Left cardiac atrium (tissue), 4 donors: ENCODE results near the gene GRB2. TPM values are rescaled to one million over a fixed set of nuclear protein-coding genes. Genes with fewer than 3 reads are reported as not detected.
"Not testable (repeated sequence)": the region's sequence is repeated elsewhere in the genome, so short reads cannot be mapped to it uniquely, and the experiment has no call there.

Source experiments
- ATAC-seq, 2 donors: fragments of 200-7000 bp; cut with Tn5 transposase; one replicate each; pipeline ENCODE4 v1.9.1; 2020; ENCODE audit warnings: mild to moderate bottlenecking in 2 of 2, moderate library complexity in 2 of 2
- DNase-seq: peaks from one replicate; pipeline ENCODE4 v3.0.0-alpha.2; 2020
- intact Hi-C, 2 donors: fragments of 100-400 bp; cut with DNase I; formaldehyde crosslinking; loops; one replicate each; pipeline versions ENCODE4 v1.14.1 to v1.15.1; 2022 to 2023
- long read RNA-seq: library from polyadenylated mRNA; unstranded; transcript quantifications from one replicate; pipeline ENCODE4 v2.0.0, GENCODE V29; 2021
- total RNA-seq, 2 donors: library from RNA; stranded (reverse); fragmentation: NEBNext Ultra II Directional; extraction: Animal tissue kit (Norgen Biotek cat#: 25700); gene quantifications; one replicate each; pipeline ENCODE4 v1.2.1, GENCODE V29; 2021
- donor health status: DM: no; HTN: yes; CAD: no.
- donor health status: DM: no; HTN: yes; CAD: no; lungs with severe emphysema.
- donor health status: DM: yes; HTN: yes; CAD: no.
- donor health status: Dilated cardiomyopathy.

Gene GRB2
- total RNA-seq, result 100 to 1,000 TPM in 1 of 2 donors, 10 to 100 TPM in 1; 90.3 to 110 TPM
- long read RNA-seq, transcript GRB2-205 (5 exons, 3,182 nt), result minor isoform, 40 of 131 reads
- long read RNA-seq, transcript GRB2-202 (6 exons, 3,248 nt), result major isoform, 65 of 131 reads
- long read RNA-seq, partial matches to known transcripts, result 4 of 131 reads
- long read RNA-seq, other reads (novel, unspliced or antisense), result 20 of 131 reads

DNA sequence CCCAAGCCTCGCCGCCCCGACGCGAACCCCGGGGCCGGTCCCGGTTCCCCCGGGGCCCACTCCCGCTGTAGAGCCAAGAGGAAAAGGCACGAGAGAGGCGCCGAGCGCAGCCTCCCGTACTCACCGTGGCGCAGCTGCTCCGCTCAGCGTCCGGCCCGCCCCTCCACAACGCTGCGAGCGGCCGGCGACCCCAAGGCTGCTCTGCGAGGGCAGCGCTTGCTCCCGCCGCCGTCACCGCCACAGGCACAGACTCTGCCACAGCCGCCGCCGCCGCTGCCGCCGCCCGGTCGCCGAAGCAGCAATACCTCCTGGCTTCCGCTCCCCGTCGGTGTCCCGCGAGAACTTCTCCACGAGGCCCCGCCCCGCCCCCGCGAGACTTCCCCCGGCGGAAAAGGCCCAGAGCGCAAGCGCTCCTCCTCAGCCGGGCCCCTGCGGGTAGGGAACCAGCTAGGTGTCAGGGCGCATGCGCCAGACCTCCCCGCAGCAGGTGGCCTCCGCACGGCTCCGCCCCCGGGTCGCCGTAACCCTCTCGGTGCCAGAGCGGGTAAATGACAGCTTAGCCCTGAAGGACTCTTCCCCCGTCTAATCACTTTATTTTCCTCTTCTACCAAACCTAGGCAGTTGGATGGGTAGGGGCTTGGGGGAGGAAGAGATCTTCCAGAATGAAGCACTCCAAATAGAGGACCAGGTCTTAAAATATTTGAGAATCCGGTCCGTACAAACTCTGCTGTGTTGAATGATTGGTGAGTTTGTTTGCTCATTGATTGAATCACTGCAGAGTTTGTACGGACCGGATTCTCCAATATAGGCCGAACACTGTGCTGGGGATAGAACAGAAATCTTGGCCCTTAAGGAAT, at the start of gene GRB2:
Gene GRB2 (minus strand): TSS at position 314 of the 857 bp plus-strand sequence. CDS start 12,050 bp downstream, outside the sequence.
- intact Hi-C loops, result loop anchor here (2.0 to 5.0 kb wide), 2 partner anchors 83 kb away; no protein-coding TSS in a partner anchor
- peak; percentile 99 for DNase-seq
- peak; percentile 96 to 97 for ATAC-seq

DNA sequence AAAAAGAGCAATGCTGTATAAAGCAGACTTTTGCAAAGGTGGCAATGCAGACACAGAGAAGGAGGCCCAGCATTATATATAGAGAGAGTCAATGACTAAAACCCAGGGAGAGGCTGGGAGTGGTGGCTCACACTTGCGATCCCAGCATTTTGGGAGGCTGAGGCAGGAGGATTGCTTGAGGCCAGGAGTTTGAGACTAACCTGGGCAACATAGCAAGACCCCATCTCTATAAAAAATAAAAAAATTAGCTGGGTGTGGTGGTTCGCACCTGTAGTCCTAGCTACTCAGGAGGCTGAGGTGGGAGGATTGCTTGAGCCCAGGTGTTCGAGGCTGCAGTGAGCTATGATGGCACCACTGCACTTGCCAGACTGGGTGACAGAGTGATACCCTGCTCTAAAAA, 49.2 kb upstream of the GRB2 start:
- not testable (repeated sequence) for DNase-seq, ATAC-seq
- intact Hi-C loops, result loop anchor here in 1 of 2 donors (10.0 kb wide), 1 partner anchor 60 kb away; the partner anchor contains the start of genes CASKIN2 and TSEN54

DNA sequence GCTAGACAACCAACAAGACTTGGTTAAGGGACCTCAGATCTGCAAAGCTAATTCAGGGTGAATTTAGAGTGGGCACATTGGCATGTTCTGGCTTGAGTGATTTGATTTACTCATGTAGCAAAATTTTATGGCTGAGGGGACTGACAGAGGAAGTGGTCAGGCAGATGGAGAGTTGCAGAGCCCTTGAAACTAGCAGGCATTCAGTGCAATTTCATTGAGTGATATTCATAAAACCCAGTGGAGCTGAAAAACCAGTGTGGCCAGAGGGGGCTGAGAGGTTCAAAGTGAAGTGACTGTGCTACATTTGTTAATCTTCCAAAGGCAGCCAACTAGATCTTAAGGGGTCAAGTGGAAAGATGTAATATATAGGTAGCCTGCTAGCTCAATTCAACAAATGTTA, 48.7 kb upstream of the GRB2 start:
- no peak for ATAC-seq
- DNase-seq, result no peak
- intact Hi-C loops, result loop anchor here in 1 of 2 donors (10.0 kb wide), 1 partner anchor 61 kb away; the partner anchor contains the start of genes CASKIN2 and TSEN54

DNA sequence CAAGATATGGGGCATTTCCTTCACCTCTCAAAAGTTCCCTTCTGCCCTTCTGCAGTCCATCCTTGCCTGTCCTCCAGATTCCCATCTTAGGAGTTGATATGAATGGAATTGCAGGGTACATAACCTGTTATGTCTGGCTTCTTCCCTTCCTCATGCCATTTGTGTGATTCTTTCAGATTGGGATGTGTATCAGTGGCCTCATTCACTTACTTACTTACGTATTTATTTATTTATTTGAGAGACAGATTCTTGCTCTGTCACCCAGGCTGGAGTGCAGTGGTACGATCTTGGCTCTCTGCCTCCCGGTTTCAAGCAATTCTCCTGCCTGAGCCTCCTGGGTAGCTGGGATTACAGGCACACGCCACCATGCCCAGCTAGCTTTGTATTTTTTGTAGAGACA, 44.8 kb upstream of the GRB2 start:
- no peak for DNase-seq
- intact Hi-C loops, result loop anchor here in 1 of 2 donors (10.0 kb wide), 1 partner anchor 65 kb away; the partner anchor contains the start of genes CASKIN2 and TSEN54
- ATAC-seq, result no peak

DNA sequence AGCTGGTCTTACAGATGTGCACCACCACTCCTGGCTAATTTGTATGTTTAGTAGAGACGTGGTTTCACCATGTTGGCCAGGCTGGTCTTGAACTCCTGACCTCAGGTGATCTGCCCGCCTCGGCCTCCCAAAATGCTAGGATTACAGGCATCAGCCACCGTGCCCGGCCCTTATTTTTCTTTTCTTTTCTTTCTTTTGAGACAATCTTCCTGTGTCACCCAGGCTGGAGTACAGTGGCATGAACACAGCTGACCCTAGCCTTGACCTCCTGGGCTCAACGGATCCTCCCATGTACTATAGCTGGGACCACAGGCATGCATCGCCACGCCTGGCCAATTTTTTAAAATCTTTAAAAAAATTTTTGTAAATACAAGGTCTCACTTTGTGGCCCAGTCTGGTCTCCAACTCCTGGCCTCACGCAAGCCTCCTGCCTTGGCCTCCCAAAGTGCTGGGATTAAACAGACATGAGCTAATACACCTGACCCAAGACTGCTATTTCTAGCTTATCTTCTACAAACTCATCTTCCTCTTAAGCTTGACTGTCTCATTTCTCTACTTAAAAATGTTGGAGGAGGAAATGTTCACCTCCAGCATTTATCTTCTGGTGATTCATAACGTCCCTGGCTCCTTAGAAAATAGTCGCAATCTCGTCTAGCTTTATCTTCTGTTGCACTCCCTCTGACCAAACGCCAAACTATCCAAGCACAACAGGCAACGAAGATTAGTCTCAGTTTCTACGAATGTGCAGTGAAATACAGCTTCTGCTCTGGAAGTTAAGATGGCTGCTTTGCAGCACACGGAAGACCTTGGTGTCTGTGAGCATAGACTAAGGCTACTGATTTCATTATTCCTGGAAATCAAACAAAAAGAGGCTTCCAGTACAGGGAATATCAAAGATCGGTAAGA, 42.7 kb upstream of the GRB2 start:
- DNase-seq, result no peak
- peak in 1 of 2 donors; percentile 19 for ATAC-seq
- intact Hi-C loops, result no loop called here

DNA sequence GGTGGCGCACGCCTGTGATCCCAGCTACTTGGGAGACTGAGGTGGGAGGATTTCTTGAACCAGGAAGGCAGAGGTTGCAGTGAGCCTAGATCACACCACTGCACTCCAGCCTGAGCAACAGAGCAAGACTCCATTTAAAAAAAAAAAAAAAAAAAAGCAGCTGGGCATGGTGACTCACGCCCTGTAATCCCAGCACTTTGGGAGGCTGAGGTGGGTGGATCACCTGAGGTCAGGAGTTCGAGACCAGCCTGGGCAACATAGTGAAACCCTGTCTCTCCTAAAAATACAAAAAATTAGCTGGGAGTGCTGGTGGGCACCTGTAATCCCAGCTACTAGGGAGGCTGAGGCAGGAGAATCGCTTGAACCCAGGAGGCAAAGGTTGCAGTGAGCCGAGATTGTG, 40.4 kb upstream of the GRB2 start:
- ATAC-seq, intact Hi-C loops, DNase-seq: not testable (repeated sequence)

DNA sequence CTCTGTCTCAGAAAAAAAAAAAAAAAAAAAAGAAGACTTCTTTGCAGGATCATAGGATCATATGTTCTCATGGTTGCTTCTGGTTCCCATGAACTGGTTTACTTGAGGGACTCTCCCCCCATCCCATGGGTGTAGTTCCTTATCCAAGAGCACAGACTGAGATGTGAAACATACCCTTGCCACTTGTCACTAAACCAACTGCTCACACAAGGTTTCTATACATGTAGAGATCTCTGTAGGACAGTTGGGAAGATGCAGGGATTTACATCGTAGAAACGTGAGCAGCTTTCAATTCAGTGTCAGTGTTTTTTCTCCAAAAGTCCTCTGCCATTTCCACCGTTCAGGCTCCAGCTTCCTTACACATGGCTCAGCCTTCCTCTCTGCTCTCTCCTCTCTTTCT, 39.8 kb upstream of the GRB2 start:
- intact Hi-C loops, result no loop called here
- no peak for DNase-seq
- ATAC-seq, result no peak

DNA sequence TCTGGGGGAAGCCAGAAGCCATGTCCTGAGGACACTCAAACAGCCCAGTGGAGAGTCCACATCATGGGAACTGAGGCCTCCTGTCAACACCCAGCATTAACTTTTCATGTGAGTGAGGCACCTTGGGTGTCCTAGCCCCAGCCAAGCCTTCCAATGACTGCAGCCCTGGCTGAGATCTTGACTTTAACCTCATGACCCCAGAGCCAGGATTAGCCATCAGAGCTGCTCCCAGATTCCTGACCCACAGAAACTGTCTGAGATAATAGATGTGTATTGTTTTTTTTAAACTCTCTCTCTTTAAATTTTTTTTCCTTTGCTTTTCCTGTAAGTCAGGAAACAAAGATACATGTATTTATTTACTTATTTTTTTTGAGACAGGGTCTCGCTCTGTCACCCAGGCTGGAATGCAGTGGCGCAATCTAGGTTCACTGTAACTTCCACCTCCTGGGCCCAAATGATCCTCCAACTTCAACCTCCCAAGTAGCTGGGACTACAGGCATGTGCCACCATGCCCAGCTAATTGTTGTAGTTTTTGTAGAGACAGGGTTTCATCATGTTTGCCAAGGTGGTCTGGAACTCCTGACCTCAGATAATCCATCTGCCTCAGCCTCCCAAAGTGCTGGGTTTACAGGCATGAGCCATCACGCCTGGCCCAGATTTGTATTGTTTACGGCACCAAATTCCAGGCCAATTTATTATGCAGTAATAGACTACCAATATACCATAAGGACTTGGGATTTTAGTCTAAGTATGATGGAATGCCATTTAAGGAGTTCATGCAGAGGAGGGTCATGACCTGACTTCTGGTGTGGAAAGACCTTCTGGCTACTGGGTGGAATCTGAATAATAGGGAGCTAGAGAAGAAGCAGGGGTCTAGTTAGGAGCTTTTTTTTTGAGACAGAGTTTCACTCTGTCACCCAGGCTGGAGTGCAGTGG, 37.0 kb upstream of the GRB2 start:
- intact Hi-C loops, result no loop called here
- no peak for ATAC-seq
- DNase-seq, result no peak

DNA sequence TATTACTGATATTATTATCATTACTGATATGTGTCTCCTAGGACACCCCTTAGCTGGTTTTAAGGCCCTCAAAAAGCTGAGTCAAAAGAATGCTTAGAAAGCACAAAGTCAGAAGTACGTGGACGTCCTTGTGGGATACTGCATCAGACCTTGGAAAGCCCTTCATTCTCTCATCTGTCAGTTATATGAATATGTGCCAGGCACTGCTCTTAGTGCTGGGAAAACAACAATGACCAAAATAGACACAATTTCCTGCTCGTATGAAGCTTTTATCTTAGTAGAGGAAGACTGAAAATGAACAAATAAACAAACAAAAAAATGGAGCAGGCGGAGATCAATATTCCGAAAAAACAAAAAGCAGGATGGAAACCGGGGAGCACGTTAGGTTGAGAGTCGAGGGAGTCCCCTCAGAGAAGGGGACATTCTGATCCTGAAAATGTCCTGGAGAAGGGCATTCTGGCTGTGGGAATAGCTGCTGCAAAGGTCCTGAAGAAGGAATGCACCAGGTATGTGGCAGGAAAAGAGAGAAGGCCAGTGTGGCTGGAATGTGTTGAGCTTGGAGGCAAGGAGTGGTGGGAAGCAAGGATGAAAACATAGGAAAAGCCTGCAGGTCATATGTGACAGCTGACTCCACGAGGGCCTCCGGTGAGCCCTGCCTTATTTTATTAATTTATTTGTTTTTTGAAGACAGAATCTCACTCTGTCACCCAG, 35.4 kb upstream of the GRB2 start:
- intact Hi-C loops, result no loop called here
- DNase-seq (no peak), ATAC-seq (peak; percentile 16 to 21)

DNA sequence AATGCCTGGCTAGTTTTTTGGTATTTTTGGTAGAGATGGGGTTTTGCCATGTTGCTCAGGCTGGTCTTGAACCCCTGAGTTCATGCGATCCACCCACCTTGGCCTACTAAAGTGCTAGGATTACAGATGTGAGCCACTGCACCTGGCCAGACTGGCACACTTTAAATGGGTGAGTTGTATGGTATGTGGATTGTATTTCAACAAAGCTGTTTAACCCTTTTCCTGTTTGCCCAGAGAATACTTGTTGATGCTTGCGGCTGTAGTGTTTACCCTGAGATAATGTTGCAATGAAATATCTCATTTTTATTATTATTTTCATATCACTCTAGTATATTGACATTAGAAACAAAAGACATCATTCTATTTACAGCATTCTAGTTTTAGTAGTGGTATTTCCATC, 33.8 kb upstream of the GRB2 start:
- intact Hi-C loops, result loop anchor here in 1 of 2 donors (10.0 kb wide), 1 partner anchor 46 kb away; no protein-coding TSS in a partner anchor
- DNase-seq, result no peak
- ATAC-seq, result no peak

DNA sequence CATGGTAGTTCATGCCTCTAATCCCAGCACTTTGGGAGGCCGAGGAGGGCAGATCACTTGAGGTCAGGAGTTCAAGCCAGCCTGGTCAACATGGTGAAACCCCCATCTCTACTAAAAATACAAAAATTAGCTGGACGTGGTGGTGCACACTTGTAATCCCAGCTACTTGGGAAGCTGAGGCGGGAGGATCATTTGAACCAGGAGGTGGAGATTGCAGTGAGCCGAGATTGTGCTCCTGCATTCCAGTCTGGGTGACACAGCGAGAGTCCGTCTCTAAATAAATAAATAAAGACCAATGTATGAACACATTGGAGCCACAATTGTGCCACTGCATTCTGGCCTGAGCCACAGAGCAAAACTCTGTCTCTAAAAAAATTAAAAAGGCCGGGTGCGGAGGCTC, 31.9 kb upstream of the GRB2 start:
- not testable (repeated sequence) for DNase-seq, ATAC-seq
- intact Hi-C loops, result loop anchor here in 1 of 2 donors (10.0 kb wide), 1 partner anchor 47 kb away; no protein-coding TSS in a partner anchor

DNA sequence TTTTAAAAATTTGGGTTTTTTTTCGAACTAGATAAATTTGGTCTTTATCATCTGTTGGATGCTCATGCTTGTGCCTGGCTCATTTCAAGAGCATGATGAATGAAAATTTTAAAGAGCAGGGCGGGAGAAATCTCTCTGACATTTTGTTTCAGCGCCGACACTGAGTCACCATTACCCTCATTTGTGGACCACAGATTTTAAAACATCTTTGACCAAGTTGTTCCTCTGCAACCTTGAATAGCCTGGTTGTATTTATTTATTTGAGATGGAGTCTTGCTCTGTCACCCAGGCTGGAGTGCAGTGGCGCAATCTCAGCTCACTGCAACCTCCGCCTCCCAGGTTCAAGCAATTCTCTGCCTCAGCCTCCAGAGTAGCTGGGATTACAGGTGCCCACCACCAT, 29.0 kb upstream of the GRB2 start:
- ATAC-seq, DNase-seq: not testable (repeated sequence)
- intact Hi-C loops, result loop anchor here in 1 of 2 donors (10.0 kb wide), 1 partner anchor 50 kb away; no protein-coding TSS in a partner anchor

DNA sequence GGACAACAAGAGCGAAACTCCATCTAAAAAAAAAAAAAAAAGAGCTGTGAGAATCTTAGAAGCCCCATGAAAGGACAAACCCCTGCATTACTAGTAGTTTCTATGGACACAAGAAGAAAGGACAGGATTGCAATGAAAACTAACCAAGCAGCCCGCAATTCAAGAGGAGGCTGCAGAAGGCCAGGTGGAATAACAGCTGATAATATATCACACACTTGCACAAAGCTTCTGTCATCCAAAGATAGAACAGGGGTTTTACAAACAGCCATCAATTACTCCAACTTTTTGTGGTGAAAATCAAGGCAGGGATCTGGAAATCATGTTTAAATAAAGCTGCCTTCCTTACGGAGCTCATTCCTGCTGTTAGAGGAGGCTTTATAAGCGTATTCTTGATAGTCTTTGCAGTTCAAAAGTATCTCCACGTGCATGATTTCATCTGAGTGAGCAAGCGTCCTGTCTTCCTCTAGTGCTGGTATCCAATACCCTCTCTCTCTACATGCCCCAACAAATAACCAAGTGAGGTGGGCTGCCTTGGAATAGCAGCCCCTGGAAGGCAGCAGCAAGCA, 27.8 kb upstream of the GRB2 start:
- DNase-seq (no peak), ATAC-seq (no peak)
- intact Hi-C loops, result loop anchor here in 1 of 2 donors (10.0 kb wide), 1 partner anchor 52 kb away; no protein-coding TSS in a partner anchor

DNA sequence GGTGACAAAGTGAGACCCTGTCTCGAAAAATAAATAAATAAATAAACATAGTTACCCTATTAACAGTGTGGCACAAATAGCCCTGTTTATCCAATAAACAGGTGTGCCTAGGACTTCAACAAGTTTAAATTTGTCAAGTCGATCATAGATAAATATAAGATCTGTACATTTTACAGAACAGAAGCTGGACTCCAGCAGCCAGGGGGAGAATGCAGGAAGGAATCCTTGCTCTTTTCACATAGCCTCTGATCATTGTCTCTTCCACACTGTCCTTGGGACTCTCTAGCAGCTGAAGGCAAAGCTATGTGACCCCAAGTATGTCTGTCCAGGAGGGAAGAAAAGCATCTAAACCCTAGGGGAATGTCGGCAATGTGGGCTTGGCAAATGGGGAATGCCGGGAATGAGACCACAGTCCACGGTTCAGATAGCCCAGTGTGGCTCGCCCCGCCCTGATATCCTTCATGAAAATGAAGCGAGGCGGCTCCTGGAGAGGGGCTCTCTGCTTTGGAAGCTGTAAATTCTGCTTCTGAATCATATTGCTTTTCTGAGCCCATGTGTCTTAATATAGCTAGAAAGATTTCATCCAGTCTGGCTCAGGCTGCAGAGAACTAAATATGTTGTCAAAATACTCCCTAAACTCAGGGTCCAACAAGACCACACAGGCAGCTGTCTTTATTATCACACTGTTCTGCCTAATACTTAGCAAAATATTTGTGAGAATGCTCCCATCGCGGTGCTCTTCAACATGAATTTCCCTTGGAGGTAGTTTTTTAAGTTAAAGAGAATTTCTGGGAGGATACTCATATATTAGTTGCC, 24.9 kb upstream of the GRB2 start:
- DNase-seq (peak; percentile 24), ATAC-seq (peak; percentile 14 to 29)
- intact Hi-C loops, result loop anchor here in 1 of 2 donors (10.0 kb wide), 1 partner anchor 54 kb away; no protein-coding TSS in a partner anchor

DNA sequence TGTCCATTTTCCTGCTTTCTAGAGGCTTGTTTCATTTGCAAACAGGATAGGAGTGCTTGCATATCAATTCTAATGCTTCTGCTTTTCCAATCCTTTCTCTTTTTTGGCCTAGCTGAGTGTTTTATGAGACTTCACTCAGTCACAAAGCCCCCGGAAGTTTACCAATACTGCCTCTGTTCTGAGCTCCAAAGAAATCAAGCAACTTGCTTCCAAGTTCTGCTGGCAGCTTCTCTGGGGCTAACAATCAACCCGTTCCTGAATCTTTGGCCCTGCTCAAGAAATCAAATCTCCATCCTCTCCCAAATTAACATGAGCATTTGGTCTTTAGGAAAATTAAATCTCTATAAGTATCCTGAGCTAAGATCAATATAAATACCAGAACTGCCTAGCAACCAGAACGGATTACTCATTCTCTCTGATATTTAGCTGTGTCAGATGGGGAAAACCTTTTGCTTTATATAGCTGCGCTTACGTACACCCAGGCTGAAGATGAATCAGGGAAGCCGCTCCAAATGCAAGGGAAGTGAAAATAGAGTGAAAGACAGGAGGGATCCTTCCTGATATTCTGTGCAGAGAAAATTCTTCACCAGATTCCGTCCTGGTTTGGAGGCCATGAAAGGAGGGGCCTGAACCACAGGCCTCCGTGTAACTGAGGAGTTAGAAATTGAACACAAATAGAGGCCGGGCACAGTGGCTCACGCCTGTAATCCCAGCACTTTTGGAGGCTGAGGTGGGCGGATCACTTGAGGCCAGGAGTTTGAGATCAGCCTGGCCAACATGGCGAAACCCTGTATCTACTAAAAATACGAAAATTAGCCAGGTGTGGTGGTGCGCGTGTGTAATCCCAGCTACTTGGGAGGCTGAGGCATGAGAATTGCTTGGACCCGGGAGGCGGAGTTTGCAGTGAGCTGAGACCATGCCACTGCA, 23.3 kb upstream of the GRB2 start:
- ATAC-seq, result peak; percentile 16 to 59
- DNase-seq, result no peak
- intact Hi-C loops, result loop anchor here (10.0 kb wide), 2 partner anchors 86 to 326 kb away; partner anchors contain the start of genes CASKIN2 (in 1 of the 2) and TSEN54 (in 1 of the 2)
